DMS153 (cell line): Measurements from ENCODE around the gene CCDC83.
"Not testable (repeated sequence)": the region's sequence is repeated elsewhere in the genome, so short reads cannot be mapped to it uniquely, and the experiment has no call there.

Source experiments
- DNase-seq: peaks from one replicate; lab custom pipeline; 2025; lab: John Stamatoyannopoulos, UW

Gene CCDC83

DNA sequence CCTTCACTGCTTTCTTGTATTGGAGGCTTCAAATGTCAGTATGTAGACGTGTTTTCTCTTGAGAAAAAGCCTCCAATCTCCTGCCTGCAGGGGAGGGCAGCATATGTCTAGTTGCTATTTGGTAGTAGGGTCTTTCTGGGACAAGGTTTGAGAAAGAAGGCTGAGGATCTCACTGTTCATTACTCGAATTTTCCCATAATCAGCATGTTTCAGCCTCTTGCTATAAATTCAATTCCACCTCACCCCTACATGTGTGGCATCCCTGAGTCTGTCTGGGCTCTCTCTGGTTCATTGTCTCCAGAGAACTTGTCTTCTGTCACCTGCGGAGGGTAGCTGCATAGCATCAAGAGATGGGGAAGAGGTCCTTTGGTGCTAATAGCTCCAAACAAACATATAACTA is 19.5 kb upstream of the CCDC83 start:
- DNase-seq, result no peak

DNA sequence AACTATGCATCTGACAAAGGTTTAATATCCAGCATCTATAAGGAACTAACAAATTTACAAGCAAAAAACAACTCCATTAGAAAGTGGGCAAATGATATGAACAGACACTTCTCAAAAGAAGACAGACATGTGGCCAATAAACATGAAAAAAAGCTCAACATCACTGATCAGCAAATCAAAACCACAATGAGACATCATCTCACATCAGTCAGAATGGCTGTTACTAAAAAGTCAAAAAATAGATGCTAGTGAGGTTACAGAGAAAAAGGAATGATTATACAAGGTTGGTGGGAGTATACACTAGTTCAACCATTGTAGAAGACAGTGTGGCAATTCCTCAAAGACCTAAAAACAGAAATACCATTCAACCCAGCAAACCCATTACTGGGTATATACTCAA is 14.3 kb upstream of the CCDC83 start:
- DNase-seq, result not testable (repeated sequence)

DNA sequence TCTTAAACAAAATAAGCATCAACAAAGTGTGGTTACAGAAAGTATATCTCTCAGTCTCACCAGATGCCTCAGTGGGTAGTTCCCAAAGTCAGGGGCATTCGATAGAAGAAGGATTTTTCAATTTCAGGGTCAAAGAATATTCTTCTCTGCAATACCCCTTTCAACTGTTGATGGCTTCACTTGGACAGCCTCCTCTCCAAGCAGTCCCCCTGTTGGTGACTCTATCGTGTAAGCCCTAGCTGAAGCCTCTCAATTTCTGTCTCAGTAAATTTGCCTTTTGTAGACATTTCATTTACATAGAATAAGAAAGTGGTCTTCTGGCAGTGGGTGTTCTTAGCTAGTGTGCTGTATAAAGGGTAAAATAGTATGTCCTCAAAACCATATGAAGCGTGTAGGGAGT is 11.3 kb upstream of the CCDC83 start:
- no peak for DNase-seq

DNA sequence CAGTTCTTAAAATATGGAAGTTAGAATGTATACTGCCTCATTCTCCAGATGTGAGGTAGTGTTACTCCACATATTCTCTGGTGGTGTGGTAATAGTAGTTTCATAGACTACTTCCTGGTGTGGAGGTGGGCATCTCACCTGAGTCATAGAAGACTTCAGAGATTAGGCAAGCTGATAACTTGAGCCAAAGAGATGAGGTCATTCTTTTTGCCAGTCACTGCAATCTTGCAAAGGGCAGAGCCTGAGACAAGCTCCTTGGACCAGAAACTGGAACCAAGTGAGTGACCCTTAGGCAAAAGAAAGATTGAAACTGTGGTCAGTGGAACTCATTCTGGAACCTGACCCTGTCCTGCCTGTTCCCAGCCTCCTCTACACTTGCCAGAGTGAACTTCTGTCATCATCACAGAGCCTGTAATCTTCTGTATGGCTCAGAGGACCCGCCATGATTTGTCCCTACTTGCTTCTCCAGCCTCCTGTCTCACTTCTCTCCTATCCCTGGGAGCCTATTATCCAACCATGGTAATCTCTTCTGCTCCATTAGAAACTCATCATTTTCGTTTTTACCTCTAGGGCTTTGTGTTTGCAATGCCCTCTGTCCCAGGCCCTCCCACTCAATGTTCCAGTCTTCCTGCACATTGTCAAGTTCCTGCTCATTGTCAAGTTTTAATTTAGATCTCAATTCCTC is 10.6 kb upstream of the CCDC83 start:
- no peak for DNase-seq

DNA sequence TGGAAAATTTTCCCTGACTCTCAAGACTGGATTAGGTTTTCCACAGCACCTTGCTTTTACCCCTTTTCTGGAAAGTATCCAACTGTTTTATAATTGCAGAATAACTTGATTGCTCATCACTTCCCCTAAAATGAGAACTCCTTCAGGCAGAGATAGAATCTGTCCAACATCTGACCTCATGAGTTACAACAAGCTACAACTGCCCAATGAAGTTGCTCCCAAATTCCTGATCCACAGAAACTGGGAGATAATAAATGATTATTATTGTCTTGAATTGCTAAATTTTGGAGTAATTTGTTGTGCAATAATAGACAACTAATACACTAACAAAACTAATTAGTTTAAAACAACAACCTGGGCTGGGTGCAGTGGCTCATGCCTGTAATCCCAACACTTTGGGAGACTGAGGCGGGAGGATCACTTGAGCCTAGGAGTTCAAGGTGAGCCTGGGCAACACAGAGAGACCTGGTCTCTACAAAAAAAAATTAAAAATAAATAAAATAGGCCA is 10.0 kb upstream of the CCDC83 start:
- DNase-seq, result no peak

DNA sequence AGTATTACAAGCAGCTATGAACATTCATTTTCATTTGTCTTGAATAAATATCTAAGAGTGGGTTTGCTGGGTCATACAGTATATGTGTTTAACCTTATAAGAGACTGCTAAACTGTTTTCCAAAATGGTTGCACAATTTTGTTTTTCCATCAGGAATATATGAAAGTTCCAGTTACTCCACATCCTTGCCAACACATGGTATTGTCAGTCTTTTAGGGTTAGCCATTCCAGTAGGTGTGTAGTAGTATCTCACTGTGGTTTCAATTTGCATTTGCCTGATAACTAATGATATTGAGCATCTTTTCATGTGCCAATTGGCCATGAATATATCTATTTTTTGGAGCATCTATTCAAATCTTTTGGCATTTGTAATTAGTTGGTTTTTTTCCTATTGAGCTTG is 7.7 kb upstream of the CCDC83 start:
- DNase-seq, result no peak

DNA sequence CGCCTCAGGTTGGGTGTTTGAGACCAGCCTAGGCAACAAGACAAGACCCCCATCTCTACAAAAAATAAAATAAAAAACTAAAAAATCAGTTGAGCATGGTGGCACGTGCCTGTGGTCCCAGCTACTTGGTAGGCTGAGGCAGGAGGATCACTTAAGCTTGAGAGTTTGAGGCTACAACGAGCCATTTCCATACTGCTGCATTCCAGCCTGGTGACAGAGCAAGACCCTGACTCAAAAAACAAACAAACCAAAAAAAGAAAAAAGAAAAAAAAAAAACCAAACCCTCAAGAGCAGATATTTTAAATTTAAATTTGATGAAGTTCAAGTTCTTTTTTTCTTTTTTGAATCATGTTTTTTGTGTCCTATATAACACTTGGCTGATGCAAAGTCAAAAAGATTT is 7.2 kb upstream of the CCDC83 start:
- no peak for DNase-seq

DNA sequence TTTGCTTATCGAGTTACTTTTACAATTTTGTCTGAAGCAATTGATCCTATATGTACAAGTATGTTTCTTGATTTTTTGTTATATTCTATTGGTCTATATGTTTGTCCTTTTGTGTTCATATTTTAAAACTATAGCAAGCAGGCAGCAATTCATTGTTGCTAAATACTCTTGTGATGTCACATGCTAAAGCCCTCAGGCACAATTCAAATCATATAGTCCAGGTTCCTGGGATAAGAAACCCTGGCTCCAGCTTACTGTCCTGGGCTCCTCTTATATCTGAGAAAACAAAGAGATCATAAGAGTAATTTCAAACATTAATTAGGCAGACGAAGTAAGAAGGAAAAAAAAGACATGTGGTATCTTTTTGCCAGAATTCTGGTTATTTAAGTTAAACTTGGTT is 6.6 kb upstream of the CCDC83 start:
- no peak for DNase-seq

DNA sequence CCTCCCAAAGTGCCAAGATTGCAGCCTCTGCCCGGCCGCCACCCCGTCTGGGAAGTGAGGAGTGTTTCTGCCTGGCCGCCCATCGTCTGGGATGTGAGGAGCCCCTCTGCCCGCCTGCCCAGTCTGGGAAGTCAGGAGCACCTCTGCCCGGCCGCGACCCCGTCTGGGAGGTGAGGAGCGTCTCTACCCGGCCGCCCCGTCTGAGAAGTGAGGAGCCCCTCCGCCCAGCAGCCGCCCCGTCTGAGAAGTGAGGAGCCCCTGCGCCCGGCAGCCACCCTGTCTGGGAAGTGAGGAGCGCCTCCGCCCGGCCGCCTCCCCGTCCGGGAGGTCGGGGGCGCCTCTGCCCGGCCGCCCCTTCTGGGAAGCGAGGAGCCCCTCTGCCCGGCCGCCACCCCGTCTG is 2.4 kb upstream of the CCDC83 start:
- not testable (repeated sequence) for DNase-seq

DNA sequence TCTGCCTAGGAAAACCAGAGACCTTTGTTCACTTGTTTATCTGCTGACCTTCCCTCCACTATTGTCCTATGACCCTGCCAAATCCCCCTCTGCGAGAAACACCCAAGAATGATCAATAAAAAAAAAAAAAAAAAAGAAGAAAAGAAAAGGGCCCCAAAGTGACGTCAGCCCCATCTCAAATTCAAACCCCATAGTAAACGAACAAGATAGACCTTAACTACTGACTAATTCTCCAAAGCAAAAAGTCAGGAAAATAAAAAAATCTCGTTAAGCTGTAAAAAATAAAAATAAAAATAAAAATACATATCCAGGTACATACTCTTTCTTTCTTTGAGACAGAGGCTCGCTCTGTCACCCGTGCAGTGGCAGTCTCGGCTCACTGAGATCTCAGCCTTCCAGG is 1.6 kb upstream of the CCDC83 start:
- not testable (repeated sequence) for DNase-seq

DNA sequence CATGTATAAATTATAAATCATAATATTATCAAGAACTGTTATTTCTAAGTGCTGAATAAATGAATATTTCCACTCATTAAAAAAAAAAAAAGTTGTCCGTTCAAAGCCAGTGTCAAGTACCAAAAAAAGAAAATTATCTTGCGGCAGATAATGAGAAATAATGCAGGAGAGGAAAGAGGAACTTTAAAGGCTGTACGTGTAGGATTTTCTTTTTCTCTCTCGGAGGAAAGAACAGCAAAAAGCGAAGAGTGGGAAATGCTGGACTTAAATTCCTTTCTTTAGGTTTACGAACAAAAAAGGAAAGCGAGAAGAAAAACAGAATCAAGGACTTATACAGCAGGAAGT is 999 bp upstream of the CCDC83 start:
- no peak for DNase-seq

DNA sequence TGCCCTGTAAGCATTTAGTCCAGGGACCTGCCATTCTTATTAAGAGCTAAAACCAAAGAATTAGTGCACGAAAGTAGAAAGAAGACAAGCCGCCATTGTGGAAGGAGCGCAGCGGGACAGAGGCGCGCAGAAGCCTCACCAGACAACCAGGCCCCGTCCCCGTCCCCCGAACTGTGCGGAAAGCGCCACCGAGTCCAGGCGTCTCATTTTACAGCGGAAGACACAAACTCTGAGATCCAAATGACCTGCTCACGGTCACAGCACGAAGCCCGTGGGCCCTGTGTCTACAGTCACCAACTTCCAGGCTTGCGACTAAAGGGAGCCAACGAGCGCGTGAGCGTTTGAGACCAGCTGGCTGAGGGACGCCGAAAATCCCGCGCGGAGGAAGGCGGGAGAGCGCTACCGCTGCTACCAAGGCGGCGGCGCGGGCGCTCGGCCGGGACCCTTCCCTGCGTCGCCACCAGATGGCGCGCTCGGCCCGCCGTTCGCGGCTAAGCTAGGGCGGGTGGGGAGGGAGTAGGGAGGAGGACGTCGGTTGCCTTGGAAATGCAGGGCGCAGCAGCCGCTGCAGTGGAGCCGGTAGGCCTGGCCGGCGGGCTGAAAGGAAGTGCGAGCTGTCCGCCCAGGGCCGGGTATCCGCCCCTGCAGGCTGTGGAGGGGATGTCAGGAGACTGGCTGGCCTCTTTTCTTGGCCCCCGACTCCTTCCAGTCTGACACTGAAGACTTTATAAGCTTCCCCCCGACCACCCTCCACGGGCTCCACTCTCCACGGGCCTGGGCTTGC is 434 bp upstream of the CCDC83 start:
- DNase-seq, result peak; percentile 89

DNA sequence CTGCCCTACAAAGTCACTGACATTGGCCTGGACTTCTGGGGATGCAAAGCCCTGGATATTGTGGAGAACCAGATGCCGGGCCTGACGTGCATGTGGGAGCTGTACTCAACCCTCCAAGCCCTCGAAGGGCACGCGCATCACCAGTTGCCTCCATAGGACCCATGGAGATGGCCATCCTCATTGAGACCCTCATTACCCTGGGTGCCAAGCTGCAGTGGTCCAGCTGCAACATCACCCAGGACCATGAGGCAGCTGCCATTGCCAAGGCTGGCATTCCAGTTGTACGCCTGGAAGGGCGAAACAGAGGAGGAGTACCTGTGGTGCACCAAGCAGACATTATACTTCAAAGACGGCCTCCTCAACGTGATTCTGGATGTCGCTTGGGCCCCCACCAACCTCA is 1.9 kb downstream of the CCDC83 start:
- no peak for DNase-seq

DNA sequence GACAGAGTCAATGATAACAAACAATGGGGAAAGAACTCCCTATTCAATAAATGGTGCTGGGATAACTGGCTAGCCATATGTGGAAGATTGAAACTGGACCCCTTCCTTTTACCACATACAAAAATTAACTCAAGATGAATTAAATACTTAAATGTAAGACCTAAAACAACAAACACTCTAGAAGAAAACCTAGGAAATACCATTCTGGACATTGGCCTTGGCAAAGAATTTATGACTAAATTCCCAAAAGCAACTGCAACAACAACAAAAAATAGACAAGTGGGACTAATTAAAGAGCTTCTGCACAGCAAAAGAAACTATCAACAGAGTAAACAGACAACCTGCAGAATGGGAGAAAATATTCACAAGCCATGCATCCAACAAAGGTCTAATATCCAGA is 4.4 kb downstream of the CCDC83 start:
- not testable (repeated sequence) for DNase-seq

DNA sequence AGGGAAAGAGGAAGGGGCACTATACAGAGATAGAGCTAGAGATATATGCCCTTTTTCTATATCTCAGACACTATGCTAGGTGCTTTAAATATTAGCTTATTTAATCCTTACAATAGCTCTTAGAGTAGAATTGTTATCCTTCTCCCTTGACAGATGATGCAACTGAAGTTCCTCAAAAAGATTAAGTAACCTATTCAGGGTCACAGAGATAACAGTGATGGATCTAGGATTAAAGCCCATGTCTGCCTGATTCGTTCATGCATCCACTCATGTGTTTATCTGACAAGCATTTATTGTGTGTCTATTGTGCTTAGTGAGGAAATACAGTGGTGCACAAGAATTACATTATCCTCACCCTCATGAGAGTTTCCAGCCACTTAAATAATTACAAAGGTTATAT is 8.7 kb downstream of the CCDC83 start:
- DNase-seq, result no peak

DNA sequence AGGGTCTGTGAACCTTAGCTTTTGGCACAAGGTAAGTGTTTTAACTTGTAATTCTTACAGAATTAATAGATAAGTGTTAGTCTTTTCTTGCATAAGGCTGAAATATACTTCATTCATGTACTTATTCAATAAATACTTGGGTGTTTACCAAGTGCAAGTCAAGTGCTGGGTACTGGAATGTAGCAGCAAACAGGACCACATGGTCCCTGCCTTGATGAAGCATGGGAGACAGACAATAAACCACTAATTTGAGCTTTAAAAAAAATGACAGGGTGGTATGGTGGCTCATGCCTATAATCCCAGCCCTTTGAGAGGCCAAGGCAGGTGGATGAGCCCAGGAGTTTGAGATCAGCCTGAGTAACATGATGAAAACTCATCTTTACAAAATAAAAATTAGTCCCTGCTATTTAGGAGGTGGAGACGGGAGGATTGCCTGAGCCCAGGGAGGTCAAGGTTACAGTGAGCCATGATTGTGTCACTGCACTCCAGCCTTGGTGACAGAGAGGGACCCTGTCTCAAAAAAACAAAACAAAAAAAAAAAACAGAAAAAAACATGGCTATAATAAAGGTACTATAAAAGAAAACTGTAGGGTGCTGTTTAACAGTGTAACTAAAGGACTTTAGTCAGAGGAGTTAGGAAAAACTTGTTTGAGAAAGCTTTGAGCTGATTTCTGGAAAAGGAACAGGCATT is 11.1 kb downstream of the CCDC83 start:
- DNase-seq, result no peak

DNA sequence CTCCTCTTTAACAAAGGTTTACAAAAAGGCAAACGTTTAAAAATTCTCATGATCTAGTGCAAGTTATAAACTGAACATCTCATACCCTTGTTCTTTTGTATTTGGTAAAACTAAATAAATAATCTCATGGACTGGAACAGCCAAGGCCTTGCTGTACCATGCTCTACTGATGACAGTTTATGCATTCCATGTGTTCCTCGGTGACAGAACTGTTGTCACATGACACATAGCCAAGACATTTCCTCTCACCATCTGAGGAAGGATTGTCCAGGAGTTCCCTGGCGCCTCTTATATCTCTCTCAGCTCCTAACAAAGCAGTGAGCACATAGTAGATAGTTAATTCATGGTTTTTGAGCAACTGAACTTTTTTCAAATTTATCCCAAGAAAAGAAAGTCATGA is 12.6 kb downstream of the CCDC83 start:
- no peak for DNase-seq

DNA sequence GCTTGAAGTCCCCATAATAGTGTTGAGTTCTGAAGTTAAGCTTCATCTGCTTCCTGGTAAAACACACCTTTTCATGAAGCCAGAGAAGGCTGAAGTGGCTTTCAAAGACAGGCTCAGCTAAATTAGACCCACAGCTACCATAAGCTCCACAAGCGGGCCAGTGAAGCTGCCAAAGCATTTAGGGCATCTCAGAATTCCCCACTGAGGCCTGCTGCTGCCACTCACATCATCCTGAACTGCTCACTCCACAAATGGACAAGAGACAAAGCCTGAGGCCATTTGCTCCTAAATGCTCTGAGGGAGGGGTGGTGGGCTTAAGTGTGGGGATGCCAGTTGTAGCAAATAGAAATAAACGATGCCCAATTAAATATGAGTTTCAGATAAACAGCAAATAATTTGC is 14.6 kb downstream of the CCDC83 start:
- DNase-seq, result no peak

DNA sequence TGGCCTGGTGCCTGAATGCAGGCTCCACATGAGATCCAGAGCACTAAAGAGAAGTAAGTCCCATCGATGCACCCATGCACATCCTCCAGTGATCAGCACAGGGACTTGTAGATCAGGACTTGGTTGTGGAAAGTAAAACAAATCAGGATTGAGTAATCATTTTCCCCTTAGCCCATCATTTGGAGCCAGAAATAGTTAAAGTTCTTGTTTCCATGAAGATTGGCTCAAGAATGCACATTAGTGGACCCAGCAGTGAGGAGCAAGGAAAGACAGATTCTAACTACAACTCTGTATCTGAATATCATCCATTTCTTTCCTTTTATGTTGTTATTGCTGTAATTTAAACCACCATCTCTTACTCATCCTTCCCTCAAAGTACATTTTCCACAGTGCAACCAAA is 19.1 kb downstream of the CCDC83 start:
- no peak for DNase-seq

DNA sequence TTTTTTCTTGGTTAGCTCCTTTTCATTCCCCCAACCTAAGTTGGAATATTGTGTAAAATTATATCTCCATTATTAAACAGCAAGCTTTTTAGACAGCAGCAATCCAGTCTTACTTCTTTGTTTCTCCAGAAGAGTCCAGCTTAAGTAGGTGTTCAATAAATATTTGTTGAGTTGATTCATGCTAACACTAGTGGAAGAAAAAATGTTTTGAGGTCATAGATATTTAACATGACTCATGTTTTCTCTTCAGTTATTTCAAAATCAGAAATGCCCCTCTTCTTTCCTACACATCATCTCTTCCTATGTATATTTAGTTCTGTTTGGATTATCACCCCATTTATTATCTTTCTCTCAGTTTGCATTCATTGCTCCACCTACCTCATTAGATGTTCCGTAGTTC is 20.3 kb downstream of the CCDC83 start:
- DNase-seq, result no peak

DNA sequence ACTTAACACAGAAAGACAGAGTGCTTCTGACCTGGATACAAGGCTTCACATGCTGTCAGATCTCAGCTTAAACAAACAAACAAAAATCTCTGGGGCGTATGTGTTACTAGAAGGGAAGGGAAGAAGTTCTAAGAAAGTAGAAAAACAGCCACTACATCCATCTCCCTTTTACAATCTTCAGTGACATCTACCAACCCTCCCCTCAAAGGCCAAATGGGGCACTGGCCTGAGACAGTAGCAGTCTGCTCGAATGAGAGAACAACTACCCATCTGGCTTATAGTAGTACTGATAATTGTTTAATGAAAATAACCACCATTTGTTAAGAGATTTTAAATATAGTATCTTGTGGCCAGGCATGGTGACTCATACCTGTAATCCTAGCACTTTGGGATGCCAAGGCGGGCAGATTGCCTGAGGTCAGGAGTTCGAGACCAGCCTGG is 29.4 kb downstream of the CCDC83 start:
- no peak for DNase-seq

DNA sequence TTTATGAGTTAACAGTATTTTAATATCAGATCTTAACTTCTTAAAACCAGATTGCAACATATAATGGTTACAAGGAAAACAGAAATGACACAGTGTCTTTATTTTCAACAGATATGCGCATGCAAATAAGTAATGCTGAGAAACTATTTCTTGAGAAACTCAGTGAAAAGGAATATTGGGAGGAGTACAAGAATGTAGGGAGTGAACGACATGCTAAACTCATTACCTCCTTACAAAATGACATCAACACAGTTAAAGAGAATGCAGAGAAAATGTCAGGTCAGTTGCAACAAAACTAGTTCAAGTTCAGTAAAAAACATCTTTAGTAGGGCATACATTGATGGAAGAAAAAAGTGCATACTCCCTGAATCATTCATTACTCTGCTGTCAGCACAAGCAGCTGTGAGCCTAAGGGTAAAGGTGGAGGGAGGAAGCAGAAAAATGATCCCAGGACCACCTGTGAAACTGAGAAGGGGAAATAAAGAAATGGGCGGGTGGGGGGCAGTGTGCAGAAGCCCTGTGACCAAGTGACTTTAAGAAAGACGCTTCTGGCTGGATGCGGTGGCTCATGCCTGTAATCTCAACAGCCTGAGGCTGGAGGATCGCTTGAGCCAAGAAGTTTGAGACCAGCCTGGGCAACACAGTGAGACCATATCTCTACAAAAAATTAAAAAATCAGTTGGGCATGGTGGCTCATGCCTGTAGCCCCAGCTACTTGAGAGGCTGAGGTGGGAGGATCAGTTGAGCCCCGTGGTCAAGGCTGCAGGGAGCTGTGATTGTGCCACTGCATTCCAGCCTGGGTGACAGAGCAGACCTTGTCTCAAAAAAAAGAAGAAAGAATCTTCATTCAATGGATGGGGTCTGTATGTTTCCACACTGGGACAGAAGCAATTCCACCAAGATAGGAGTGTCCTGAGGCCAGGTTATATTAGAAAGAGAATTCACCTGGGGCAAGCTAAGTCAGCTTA is 31.2 kb downstream of the CCDC83 start:
- DNase-seq, result no peak
